Astrocyte (in vitro differentiated cells and primary cell): ENCODE data around the gene TMA16. TPM values are rescaled to one million over a fixed set of nuclear protein-coding genes. Genes with fewer than 3 reads are reported as not detected.

Experiments used
- DNase-seq: peaks from one replicate; pipeline ENCODE4 v3.0.0-alpha.2; 2010; ENCODE audit warnings: low read depth
- FAIRE-seq: peaks from 2 replicates; lab custom pipeline; 2011; peaks lifted over from hg19 to GRCh38; lab: Jason Lieb, UNC
- H2AFZ ChIP-seq: 2 replicates; pipeline ENCODE4 v1.6.0; 2012; ENCODE audit warnings: low read depth, low read length, inconsistent platforms
- H3K27ac ChIP-seq: 2 replicates; pipeline ENCODE4 v1.5.1; 2011; ENCODE audit warnings: low read depth, low read length, inconsistent platforms
- H3K27me3 ChIP-seq: 2 replicates; pipeline ENCODE4 v1.6.0; 2011; ENCODE audit warnings: low read length, inconsistent platforms; ENCODE audit not compliant: insufficient read depth
- H3K36me3 ChIP-seq: 2 replicates; pipeline ENCODE4 v1.5.1; 2011; ENCODE audit warnings: low read length, inconsistent platforms; ENCODE audit not compliant: insufficient read depth
- H3K4me1 ChIP-seq: 2 replicates; pipeline ENCODE4 v1.5.1; 2011; ENCODE audit warnings: low read length, inconsistent platforms; ENCODE audit not compliant: insufficient read depth
- H3K4me2 ChIP-seq: 2 replicates; pipeline ENCODE4 v1.6.0; 2012; ENCODE audit warnings: low read length, inconsistent platforms
- H3K4me3 ChIP-seq: 2 replicates; pipeline ENCODE4 v1.5.1; 2011; ENCODE audit warnings: low read depth, mild to moderate bottlenecking, low read length, inconsistent platforms; ENCODE audit not compliant: insufficient read depth
- H3K79me2 ChIP-seq: 2 replicates; pipeline ENCODE4 v1.6.0; 2012; ENCODE audit warnings: mild to moderate bottlenecking, low read length, inconsistent platforms; ENCODE audit not compliant: insufficient read depth
- H3K9ac ChIP-seq: 2 replicates; pipeline ENCODE4 v1.6.0; 2012; ENCODE audit warnings: mild to moderate bottlenecking, low read length, inconsistent platforms
- H3K9me3 ChIP-seq: 2 replicates; pipeline ENCODE4 v1.5.1; 2012; ENCODE audit warnings: low read depth, mild to moderate bottlenecking, low read length, inconsistent platforms; ENCODE audit not compliant: insufficient read depth
- H4K20me1 ChIP-seq: 2 replicates; pipeline ENCODE4 v1.6.0; 2012; ENCODE audit warnings: low read length, inconsistent platforms; ENCODE audit not compliant: insufficient read depth
- H3K27ac Mint-ChIP-seq: one replicate; pipeline ENCODE4 v1.8.0; 2021; ENCODE audit warnings: mild to moderate bottlenecking, mixed read lengths; ENCODE audit not compliant: unreplicated experiment
- H3K27me3 Mint-ChIP-seq: one replicate; pipeline ENCODE4 v1.8.0; 2021; ENCODE audit warnings: low read depth, mixed read lengths; ENCODE audit not compliant: unreplicated experiment
- H3K36me3 Mint-ChIP-seq: one replicate; pipeline ENCODE4 v1.8.0; 2021; ENCODE audit warnings: low read depth, mixed read lengths; ENCODE audit not compliant: unreplicated experiment
- H3K4me1 Mint-ChIP-seq: one replicate; pipeline ENCODE4 v1.8.0; 2021; ENCODE audit warnings: low read depth, mixed read lengths; ENCODE audit not compliant: unreplicated experiment
- H3K4me3 Mint-ChIP-seq: one replicate; pipeline ENCODE4 v1.8.0; 2021; ENCODE audit warnings: mild to moderate bottlenecking, moderate library complexity, mixed read lengths; ENCODE audit not compliant: unreplicated experiment
- H3K9me3 Mint-ChIP-seq: one replicate; pipeline ENCODE4 v1.8.0; 2021; ENCODE audit warnings: mild to moderate bottlenecking, mixed read lengths; ENCODE audit not compliant: unreplicated experiment
- EZH2 ChIP-seq: IDR thresholded peaks from 2 replicates; pipeline ENCODE4 v1.6.1; 2012; ENCODE audit warnings: mild to moderate bottlenecking, low read length, inconsistent platforms; ENCODE audit not compliant: insufficient read depth
- total RNA-seq: library from RNA; stranded (reverse); gene quantifications from 2 replicates; pipeline ENCODE4 v1.2.1, GENCODE V29; 2021
- TF ChIP-seq, protein P1 (sequence below): IDR thresholded peaks from 2 replicates; pipeline ENCODE4 v1.5.1; 2011; ENCODE audit warnings: low read depth, mild to moderate bottlenecking, inconsistent platforms, low read length, moderate library complexity; ENCODE audit not compliant: insufficient read depth

TMA16 gene
- total RNA-seq, 1 donor from 2014 or later = 33.3 TPM

DNA sequence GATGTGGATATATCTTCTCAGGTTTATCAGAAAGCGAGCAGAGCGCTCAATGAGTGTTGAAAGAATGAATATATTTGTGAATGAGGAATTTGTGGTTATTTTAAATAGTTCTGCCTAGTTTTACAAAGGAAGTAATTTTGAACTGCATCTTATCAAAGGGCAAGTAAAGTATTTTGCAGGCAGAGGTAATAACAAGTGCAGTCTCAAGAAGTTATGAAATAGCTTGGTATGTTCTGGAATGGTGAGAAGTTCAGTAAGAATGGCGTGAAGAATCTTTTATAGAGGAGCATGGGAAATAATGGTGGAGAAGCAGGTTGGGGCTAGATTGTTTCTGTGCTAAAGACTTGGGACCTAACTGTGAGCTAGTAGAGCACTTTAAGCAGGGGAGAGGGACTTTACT is 10.9 kb downstream of the TMA16 start:
- TF ChIP-seq EZH2 = no peak
- TF ChIP-seq, protein P1, sequence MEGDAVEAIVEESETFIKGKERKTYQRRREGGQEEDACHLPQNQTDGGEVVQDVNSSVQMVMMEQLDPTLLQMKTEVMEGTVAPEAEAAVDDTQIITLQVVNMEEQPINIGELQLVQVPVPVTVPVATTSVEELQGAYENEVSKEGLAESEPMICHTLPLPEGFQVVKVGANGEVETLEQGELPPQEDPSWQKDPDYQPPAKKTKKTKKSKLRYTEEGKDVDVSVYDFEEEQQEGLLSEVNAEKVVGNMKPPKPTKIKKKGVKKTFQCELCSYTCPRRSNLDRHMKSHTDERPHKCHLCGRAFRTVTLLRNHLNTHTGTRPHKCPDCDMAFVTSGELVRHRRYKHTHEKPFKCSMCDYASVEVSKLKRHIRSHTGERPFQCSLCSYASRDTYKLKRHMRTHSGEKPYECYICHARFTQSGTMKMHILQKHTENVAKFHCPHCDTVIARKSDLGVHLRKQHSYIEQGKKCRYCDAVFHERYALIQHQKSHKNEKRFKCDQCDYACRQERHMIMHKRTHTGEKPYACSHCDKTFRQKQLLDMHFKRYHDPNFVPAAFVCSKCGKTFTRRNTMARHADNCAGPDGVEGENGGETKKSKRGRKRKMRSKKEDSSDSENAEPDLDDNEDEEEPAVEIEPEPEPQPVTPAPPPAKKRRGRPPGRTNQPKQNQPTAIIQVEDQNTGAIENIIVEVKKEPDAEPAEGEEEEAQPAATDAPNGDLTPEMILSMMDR = no peak
- Histone ChIP-seq H3K4me1 (no peaks in the 10 kb centered on the region), H3K79me2 (peaks cover 90% of the 10 kb centered on the region), H3K4me3 (no peak overlapping the region), H2AFZ (no peak overlapping the region), H3K36me3 (peaks cover 12% of the 10 kb centered on the region), H3K27me3 (no peaks in the 10 kb centered on the region), H3K4me2 (no peak overlapping the region), H3K27ac (no peak overlapping the region), H3K9me3 (no peaks in the 10 kb centered on the region), H3K9ac (no peak overlapping the region), H4K20me1 (peaks cover 56% of the 10 kb centered on the region)
- H3K36me3 Mint-ChIP-seq = peaks cover 4% of the 10 kb centered on the region
- H3K9me3 Mint-ChIP-seq = no peaks in the 10 kb centered on the region
- no peaks in the 10 kb centered on the region for H3K27me3 Mint-ChIP-seq
- H3K4me3 Mint-ChIP-seq = no peak overlapping the region
- peak; percentile 65 for DNase-seq
- FAIRE-seq = no peak
- no peak overlapping the region for H3K27ac Mint-ChIP-seq
- H3K4me1 Mint-ChIP-seq = peaks cover 6% of the 10 kb centered on the region

DNA sequence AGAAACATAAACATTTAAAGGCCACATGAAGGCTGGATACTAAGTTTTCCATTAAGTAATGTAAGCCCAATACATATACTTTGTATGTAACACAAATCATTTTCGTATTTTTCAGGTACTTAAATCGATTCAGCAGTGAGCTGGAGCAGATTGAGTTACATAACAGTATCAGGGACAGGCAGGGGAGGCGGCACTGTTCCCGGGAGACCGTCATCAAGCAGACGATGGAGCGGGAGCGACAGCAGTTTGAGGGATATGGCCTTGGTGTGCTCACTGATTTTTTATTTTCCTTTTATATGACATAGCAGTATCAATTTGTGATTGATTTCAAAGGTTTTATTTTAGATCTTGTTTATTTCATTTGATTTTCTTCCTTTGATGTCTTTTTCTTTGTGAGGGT is 20.7 kb downstream of the TMA16 start:
- no peak overlapping the region for H2AFZ ChIP-seq
- no peak overlapping the region for H3K4me3 ChIP-seq
- DNase-seq (no peak), FAIRE-seq (no peak)
- peaks cover 22% of the 10 kb centered on the region for H3K36me3 ChIP-seq
- H3K9me3 ChIP-seq = no peaks in the 10 kb centered on the region
- Mint-ChIP-seq H3K36me3 (peaks cover 13% of the 10 kb centered on the region), H3K4me3 (no peak overlapping the region), H3K9me3 (no peaks in the 10 kb centered on the region), H3K4me1 (peaks cover 1% of the 10 kb centered on the region), H3K27ac (no peak overlapping the region), H3K27me3 (no peaks in the 10 kb centered on the region)
- no peak overlapping the region for H3K4me2 ChIP-seq
- H3K9ac ChIP-seq = no peak overlapping the region
- TF ChIP-seq, protein P1 = no peak
- TF ChIP-seq EZH2 = no peak
- peaks cover 4% of the 10 kb centered on the region for H4K20me1 ChIP-seq
- H3K79me2 ChIP-seq = peaks cover 26% of the 10 kb centered on the region
- no peaks in the 10 kb centered on the region for H3K4me1 ChIP-seq
- no peak overlapping the region for H3K27ac ChIP-seq
- no peaks in the 10 kb centered on the region for H3K27me3 ChIP-seq

DNA sequence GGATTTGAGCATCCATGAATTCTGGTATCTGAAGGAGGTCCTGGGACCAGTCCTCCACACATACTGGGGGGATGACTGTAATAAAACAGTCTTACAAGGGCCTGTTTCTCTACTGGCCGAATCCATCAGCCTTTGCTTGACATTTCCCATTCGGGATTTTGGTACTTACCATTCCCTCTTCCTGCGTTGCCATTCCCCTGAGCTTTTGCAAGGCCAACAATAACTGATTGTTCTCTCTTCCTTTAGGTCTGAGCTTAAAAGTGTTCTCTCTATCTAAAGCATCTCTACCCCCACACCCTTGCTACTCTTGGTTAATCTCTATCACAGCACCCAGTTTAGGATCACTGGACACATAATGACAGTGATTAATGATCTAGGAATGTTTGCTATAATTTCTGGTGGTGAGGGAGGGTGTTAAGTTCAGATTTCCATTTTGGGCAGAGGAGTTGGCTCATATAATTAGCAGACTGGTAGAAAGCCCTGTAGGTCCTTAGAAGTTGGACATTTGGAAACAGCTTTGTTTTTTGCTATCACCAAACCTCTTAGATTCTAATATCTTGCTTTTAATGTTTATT is 29.4 kb downstream of the TMA16 start:
- Histone ChIP-seq H3K4me3 (no peak overlapping the region), H3K9me3 (no peaks in the 10 kb centered on the region), H2AFZ (no peak overlapping the region), H3K4me2 (no peak overlapping the region), H3K27ac (no peak overlapping the region), H3K27me3 (no peaks in the 10 kb centered on the region), H3K9ac (no peak overlapping the region), H4K20me1 (no peaks in the 10 kb centered on the region), H3K4me1 (no peaks in the 10 kb centered on the region), H3K36me3 (peaks cover 39% of the 10 kb centered on the region), H3K79me2 (no peaks in the 10 kb centered on the region)
- H3K27me3 Mint-ChIP-seq = no peaks in the 10 kb centered on the region
- peaks cover 12% of the 10 kb centered on the region for H3K4me1 Mint-ChIP-seq
- FAIRE-seq (no peak), DNase-seq (no peak)
- TF ChIP-seq, protein P1 = no peak
- TF ChIP-seq EZH2 = no peak
- H3K36me3 Mint-ChIP-seq = peaks cover 13% of the 10 kb centered on the region
- H3K4me3 Mint-ChIP-seq = no peak overlapping the region
- no peaks in the 10 kb centered on the region for H3K9me3 Mint-ChIP-seq
- no peak overlapping the region for H3K27ac Mint-ChIP-seq
